Lower leg skin (tissue), 4 donors: ENCODE measurements around the gene ZNF471. TPM values are rescaled to one million over a fixed set of nuclear protein-coding genes. Genes with fewer than 3 reads are reported as not detected.

Source experiments
- DNase-seq, 2 donors: peaks; one replicate each; pipeline ENCODE4 v3.0.0-alpha.2; 2019; ENCODE audit warnings: low spot score in 2 of 2
- H3K4me3 ChIP-seq: fragments of 200-600 bp; sonication (generic); 2 replicates; pipeline ENCODE4 v1.5.1; 2017; ENCODE audit warnings: mild to moderate bottlenecking, low read depth; ENCODE audit not compliant: poor library complexity, severe bottlenecking
- CTCF ChIP-seq, 3 donors: fragments of 450-650 bp; IDR thresholded peaks; one replicate each; pipeline ENCODE4 v1.5.1; 2016; ENCODE audit warnings: antibody characterized with exemption in 3 of 3, mild to moderate bottlenecking in 3 of 3, moderate library complexity in 2 of 3
- POLR2A ChIP-seq, 2 donors: fragments of 450-650 bp; IDR thresholded peaks; one replicate each; pipeline ENCODE4 v1.6.1; 2016 to 2017; ENCODE audit warnings: antibody characterized with exemption in 2 of 2, mild to moderate bottlenecking in 1 of 2, moderate library complexity in 1 of 2
- WGBS, 2 donors: methylation state at CpG; one replicate each; pipeline ENCODE4 v1.1.5; 2018; 5-methylcytosine and 5-hydroxymethylcytosine counted together
- intact Hi-C: fragments of 100-400 bp; cut with DNase I; formaldehyde crosslinking; loops from one replicate; pipeline ENCODE4 v1.15.0; 2023; ENCODE audit warnings: low total_unique reads
- total RNA-seq, 4 donors: library from RNA; depleted of rRNA; stranded (reverse); fragments of >200 nt; gene quantifications; one replicate each; pipeline ENCODE4 v1.1.0, GENCODE V29; 2016

The ZNF471 gene
- total RNA-seq, 4 donors from 2014 or later: 1.5 to 3.2 (median 2.7) TPM

DNA sequence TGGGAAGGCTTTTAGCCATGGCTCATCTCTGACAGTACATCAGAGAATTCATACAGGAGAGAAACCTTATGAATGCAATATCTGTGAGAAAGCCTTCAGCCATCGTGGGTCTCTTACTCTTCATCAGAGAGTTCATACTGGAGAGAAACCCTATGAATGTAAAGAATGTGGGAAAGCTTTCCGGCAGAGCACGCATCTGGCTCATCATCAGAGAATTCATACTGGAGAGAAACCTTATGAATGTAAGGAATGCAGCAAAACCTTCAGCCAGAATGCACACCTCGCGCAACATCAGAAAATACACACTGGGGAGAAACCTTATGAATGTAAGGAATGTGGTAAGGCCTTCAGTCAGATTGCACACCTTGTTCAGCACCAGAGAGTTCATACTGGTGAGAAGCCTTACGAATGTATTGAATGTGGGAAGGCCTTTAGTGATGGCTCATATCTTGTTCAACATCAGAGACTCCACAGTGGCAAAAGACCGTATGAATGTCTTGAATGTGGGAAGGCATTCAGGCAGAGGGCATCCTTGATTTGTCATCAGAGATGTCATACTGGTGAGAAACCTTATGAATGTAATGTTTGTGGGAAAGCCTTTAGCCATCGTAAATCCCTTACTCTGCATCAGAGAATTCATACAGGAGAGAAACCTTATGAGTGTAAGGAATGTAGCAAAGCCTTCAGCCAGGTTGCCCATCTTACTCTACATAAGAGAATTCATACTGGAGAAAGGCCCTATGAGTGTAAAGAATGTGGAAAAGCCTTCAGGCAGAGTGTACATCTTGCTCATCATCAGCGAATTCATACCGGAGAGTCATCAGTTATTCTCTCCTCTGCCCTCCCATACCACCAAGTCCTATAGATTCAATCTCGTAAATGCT is 70.3 kb downstream of the ZNF471 start:
- H3K4me3 ChIP-seq: no peak overlapping the region
- no peak for DNase-seq
- TF ChIP-seq CTCF (IDR thresholded peaks at IDR 0.05) (no peak), POLR2A (IDR thresholded peaks at IDR 0.05) (no peak)
- intact Hi-C loops: no loop called here
- WGBS, 2 donors: 96 to 97% methylated on average over 11 of the region's 11 CpGs

Other genes starting within 250 kb of the ZNF471 start
- 1 to 10 TPM in 3 of 4 donors, not detected in 1; 1.8 to 7.0 (median 5.7) TPM for gene EDDM13, start 235.1 kb upstream of the ZNF471 start, total RNA-seq
- gene ZSCAN5A, start 193.0 kb upstream of the ZNF471 start, total RNA-seq: 1 to 10 TPM; 2.4 to 7.6 (median 4.9) TPM
- 1 to 10 TPM; 2.9 to 5.4 (median 4.3) TPM for gene ZNF582, start 114.3 kb upstream of the ZNF471 start, total RNA-seq
- gene ZNF583, start 103.5 kb upstream of the ZNF471 start, total RNA-seq: 1 to 10 TPM; 2.1 to 3.8 (median 2.6) TPM
- gene ZNF667, start 30.5 kb upstream of the ZNF471 start, total RNA-seq: 1 to 10 TPM; 2.0 to 3.3 (median 3.0) TPM
- gene ZFP28, start 31.1 kb downstream of the ZNF471 start, total RNA-seq: 1 to 10 TPM; 5.3 to 7.4 (median 6.8) TPM
- 1 to 10 TPM; 1.3 to 2.6 (median 1.9) TPM for gene ZNF470, start 59.6 kb downstream of the ZNF471 start, total RNA-seq
- 1 to 10 TPM; 6.7 to 9.2 (median 7.2) TPM for gene ZNF71, start 87.4 kb downstream of the ZNF471 start, total RNA-seq
- gene SMIM17, start 135.3 kb downstream of the ZNF471 start, total RNA-seq: not detected
- gene ZNF835, start 163.9 kb downstream of the ZNF471 start, total RNA-seq: 1 to 10 TPM in 2 of 4 donors, under 1 TPM in 2; 0.30 to 1.3 (median 0.84) TPM